Natural killer cell (primary cell): ENCODE measurements around the gene LNX2. TPM values are rescaled to one million over a fixed set of nuclear protein-coding genes. Genes with fewer than 3 reads are reported as not detected.
A peak's percentile ranks its signal among the peaks of the same experiment; 100 is the strongest.

ENCODE experiments used
- ATAC-seq, 3 donors: fragments of 150-1000 bp in 2 of 3; fragments of 200-7000 bp in 1 of 3; cut with Tn5 transposase; 1 replicate in 1 of 3; 2 replicates in 2 of 3; pipeline ENCODE4 v1.10.0; 2021; ENCODE audit warnings: mild to moderate bottlenecking in 2 of 3, moderate library complexity in 2 of 3
- DNase-seq, 2 donors: peaks; one replicate each; pipeline versions ENCODE4 v3.0.0 to v3.0.0-alpha.2; 2013 to 2021; ENCODE audit warnings: mixed read lengths in 1 of 2
- H3K27ac ChIP-seq: one replicate; pipeline ENCODE4 v1.5.1; 2013; ENCODE audit warnings: mild to moderate bottlenecking, low read length
- H3K27me3 ChIP-seq: one replicate; pipeline ENCODE4 v1.6.1; 2013; ENCODE audit warnings: low read length; ENCODE audit not compliant: control insufficient read depth, insufficient read depth
- H3K36me3 ChIP-seq: one replicate; pipeline ENCODE4 v1.6.1; 2013; ENCODE audit warnings: low read length; ENCODE audit not compliant: control insufficient read depth, insufficient read depth
- H3K4me1 ChIP-seq: one replicate; pipeline ENCODE4 v1.6.1; 2013; ENCODE audit warnings: low read length; ENCODE audit not compliant: control insufficient read depth, insufficient read depth
- H3K4me3 ChIP-seq: one replicate; pipeline ENCODE4 v1.5.1; 2013; ENCODE audit warnings: low read length
- H3K9me3 ChIP-seq: one replicate; pipeline ENCODE4 v1.6.1; 2013; ENCODE audit warnings: low read length; ENCODE audit not compliant: control insufficient read depth, insufficient read depth
- H3K27ac Mint-ChIP-seq, 2 donors: one replicate each; pipeline ENCODE4 v1.8.0; 2022; ENCODE audit warnings: mild to moderate bottlenecking in 2 of 2, mixed read lengths in 2 of 2, moderate library complexity in 1 of 2
- H3K27me3 Mint-ChIP-seq, 2 donors: one replicate each; pipeline ENCODE4 v1.8.0; 2022; ENCODE audit warnings: low read depth in 2 of 2, mixed read lengths in 2 of 2
- H3K36me3 Mint-ChIP-seq: one replicate; pipeline ENCODE4 v1.8.0; 2022; ENCODE audit warnings: mixed read lengths
- H3K4me1 Mint-ChIP-seq, 2 donors: one replicate each; pipeline ENCODE4 v1.8.0; 2022; ENCODE audit warnings: mixed read lengths in 2 of 2
- H3K4me3 Mint-ChIP-seq: one replicate; pipeline ENCODE4 v1.8.0; 2022; ENCODE audit warnings: mild to moderate bottlenecking, moderate library complexity, mixed read lengths
- H3K9me3 Mint-ChIP-seq, 2 donors: one replicate each; pipeline ENCODE4 v1.8.0; 2022; ENCODE audit warnings: mixed read lengths in 2 of 2
- CTCF ChIP-seq: fragments of 200-600 bp; IDR thresholded peaks from one replicate; pipeline ENCODE4 v1.8.0; 2022; ENCODE audit warnings: antibody characterized with exemption
- WGBS: methylation state at CpG from one replicate; pipeline ENCODE4 v1.1.7; 2013; ENCODE audit warnings: missing lambda C conversion rate; ENCODE audit not compliant: insufficient coverage; 5-methylcytosine and 5-hydroxymethylcytosine counted together
- intact Hi-C: fragments of 100-400 bp; cut with micrococcal nuclease; formaldehyde crosslinking; loops from one replicate; pipeline ENCODE4 v1.14.2; 2022
- total RNA-seq, 4 donors: library from RNA; stranded (reverse); fragments of 120-200 nt in 1 of 4; gene quantifications; one replicate each; pipeline versions ENCODE4 v1.2.3 to v1.2.4, GENCODE V29; 2013 to 2022

LNX2 gene
- total RNA-seq, 3 donors from 2014 or later (not counting 1 experiment from before 2014, with no cell fraction given) = 4.5 to 6.6 (median 5.0) TPM

- no peak for DNase-seq
- TF ChIP-seq CTCF = no peak
- no peak for ATAC-seq
- no peaks in the 10 kb centered on the region for H3K36me3 Mint-ChIP-seq
- intact Hi-C loops = no loop called here
- H3K9me3 Mint-ChIP-seq = no peaks in the 10 kb centered on the region
- Histone ChIP-seq H3K4me3 (no peak overlapping the region), H3K27ac (no peak overlapping the region), H3K9me3 (no peaks in the 10 kb centered on the region), H3K27me3 (no peaks in the 10 kb centered on the region), H3K36me3 (peaks cover 24% of the 10 kb centered on the region), H3K4me1 (peaks cover 4% of the 10 kb centered on the region)
- no peak overlapping the region for H3K4me3 Mint-ChIP-seq
- no peak overlapping the region for H3K27ac Mint-ChIP-seq
- peaks cover 20 to 22% of the 10 kb centered on the region in 2 donors for H3K4me1 Mint-ChIP-seq
- WGBS = 97% methylated on average over 11 of the region's 11 CpGs
- H3K27me3 Mint-ChIP-seq = no peaks in the 10 kb centered on the region
Observed at GRCh38 chr13:27562457-27562856, 57.9 kb downstream of the LNX2 start.

- H3K36me3 Mint-ChIP-seq = peaks cover 9% of the 10 kb centered on the region
- H3K9me3 ChIP-seq = no peaks in the 10 kb centered on the region
- intact Hi-C loops = loop anchor here (1.0 kb wide), 1 partner anchor 61 kb away; the partner anchor contains the start of gene LNX2
- peak; percentile 40 to 66 for DNase-seq
- 71% methylated on average over 1 of the region's 2 CpGs for WGBS
- no peaks in the 10 kb centered on the region for H3K9me3 Mint-ChIP-seq
- no peaks in the 10 kb centered on the region for H3K27me3 Mint-ChIP-seq
- no peak overlapping the region for H3K27ac ChIP-seq
- peak overlapping the region; percentile 70 to 84 for H3K27ac Mint-ChIP-seq
- H3K27me3 ChIP-seq = no peaks in the 10 kb centered on the region
- peak overlapping the region; percentile 7 for H3K4me3 Mint-ChIP-seq
- peaks cover 20 to 22% of the 10 kb centered on the region in 2 donors for H3K4me1 Mint-ChIP-seq
- H3K4me1 ChIP-seq = peaks cover 4% of the 10 kb centered on the region
- no peak overlapping the region for H3K4me3 ChIP-seq
- no peak for TF ChIP-seq CTCF
- peaks cover 14% of the 10 kb centered on the region for H3K36me3 ChIP-seq
- peak; percentile 94 to 99 (median 96) for ATAC-seq
Observed at GRCh38 chr13:27559719-27560118, 60.6 kb downstream of the LNX2 start.

- no peak for TF ChIP-seq CTCF
- ATAC-seq (no peak), DNase-seq (no peak)
- intact Hi-C loops = no loop called here
- no peak overlapping the region for H3K27ac Mint-ChIP-seq
- no peak overlapping the region for H3K4me3 ChIP-seq
- H3K36me3 Mint-ChIP-seq = peaks cover 16% of the 10 kb centered on the region
- no peaks in the 10 kb centered on the region for H3K9me3 ChIP-seq
- WGBS = 43% methylated on average over 2 of the region's 2 CpGs
- H3K4me1 Mint-ChIP-seq = peaks cover 12 to 13% of the 10 kb centered on the region in 2 donors
- H3K27me3 Mint-ChIP-seq = no peaks in the 10 kb centered on the region
- H3K4me3 Mint-ChIP-seq = no peak overlapping the region
- H3K9me3 Mint-ChIP-seq = no peaks in the 10 kb centered on the region
- H3K27me3 ChIP-seq = no peaks in the 10 kb centered on the region
- peaks cover 4% of the 10 kb centered on the region for H3K4me1 ChIP-seq
- H3K36me3 ChIP-seq = peaks cover 20% of the 10 kb centered on the region
- H3K27ac ChIP-seq = no peak overlapping the region
Observed at GRCh38 chr13:27556109-27556508, 64.2 kb downstream of the LNX2 start.

- TF ChIP-seq CTCF = no peak
- no peak for ATAC-seq
- Histone ChIP-seq H3K27me3 (no peaks in the 10 kb centered on the region), H3K36me3 (peaks cover 46% of the 10 kb centered on the region), H3K4me3 (no peak overlapping the region), H3K27ac (no peak overlapping the region), H3K9me3 (no peaks in the 10 kb centered on the region), H3K4me1 (no peaks in the 10 kb centered on the region)
- Mint-ChIP-seq H3K27ac (no peak overlapping the region), H3K9me3 (no peaks in the 10 kb centered on the region), H3K4me3 (no peak overlapping the region), H3K36me3 (peaks cover 33% of the 10 kb centered on the region), H3K27me3 (no peaks in the 10 kb centered on the region), H3K4me1 (no peaks in the 10 kb centered on the region)
- 98% methylated on average over 3 of the region's 4 CpGs for WGBS
- intact Hi-C loops = no loop called here
- no peak for DNase-seq
Observed at GRCh38 chr13:27551562-27551961, 68.8 kb downstream of the LNX2 start.
